GM23338 (cell line): ENCODE measurements around the gene SIGLEC7. TPM values are rescaled to one million over a fixed set of nuclear protein-coding genes. Genes with fewer than 3 reads are reported as not detected.
A peak's percentile ranks its signal among the peaks of the same experiment; 100 is the strongest.

Experiments used
- ATAC-seq: fragments of 200-7000 bp; cut with Tn5 transposase; 3 replicates; pipeline ENCODE4 v1.9.1; 2020
- DNase-seq: peaks from one replicate; pipeline ENCODE4 v3.0.0-alpha.2; 2015; ENCODE audit warnings: low spot score
- H2AFZ ChIP-seq: fragments of 200-600 bp; sonication (generic); 2 replicates; pipeline ENCODE4 v1.8.0; 2016; ENCODE audit warnings: antibody characterized with exemption, mild to moderate bottlenecking, moderate library complexity
- H3F3A ChIP-seq: fragments of 200-600 bp; sonication (generic); replicated peaks from 2 replicates; pipeline ENCODE4 v1.8.0; 2017; ENCODE audit warnings: antibody characterized with exemption, mixed run types, low read depth
- H3K27ac ChIP-seq: fragments of 200-600 bp; sonication (generic); 2 replicates; pipeline ENCODE4 v1.6.1; 2016; ENCODE audit warnings: low read depth
- H3K27me3 ChIP-seq: fragments of 200-600 bp; sonication (generic); 2 replicates; pipeline ENCODE4 v1.8.0; 2016; ENCODE audit warnings: mild to moderate bottlenecking, mixed run types, moderate library complexity; ENCODE audit not compliant: insufficient read depth
- H3K36me3 ChIP-seq: fragments of 200-600 bp; sonication (generic); 2 replicates; pipeline ENCODE4 v1.8.0; 2016; ENCODE audit warnings: mild to moderate bottlenecking; ENCODE audit not compliant: insufficient read depth
- H3K4me1 ChIP-seq: fragments of 200-600 bp; sonication (generic); 2 replicates; pipeline ENCODE4 v1.8.0; 2016; ENCODE audit warnings: mild to moderate bottlenecking, moderate library complexity; ENCODE audit not compliant: insufficient read depth
- H3K4me2 ChIP-seq: fragments of 200-600 bp; sonication (generic); 2 replicates; pipeline ENCODE4 v1.7.1; 2017; ENCODE audit warnings: mixed run types
- H3K4me3 ChIP-seq: fragments of 200-600 bp; sonication (generic); 2 replicates; pipeline ENCODE4 v1.6.1; 2016; ENCODE audit warnings: mixed run types
- H3K79me2 ChIP-seq: fragments of 200-600 bp; sonication (generic); replicated peaks from 2 replicates; pipeline ENCODE4 v1.8.0; 2017; ENCODE audit warnings: mild to moderate bottlenecking; ENCODE audit not compliant: insufficient read depth
- H3K9me2 ChIP-seq: fragments of 200-600 bp; sonication (generic); 2 replicates; pipeline ENCODE4 v1.8.0; 2017; ENCODE audit not compliant: insufficient read depth
- H4K20me1 ChIP-seq: fragments of 200-600 bp; sonication (generic); replicated peaks from 2 replicates; pipeline ENCODE4 v1.8.0; 2017; ENCODE audit warnings: mild to moderate bottlenecking; ENCODE audit not compliant: insufficient read depth
- H3K27ac Mint-ChIP-seq: 2 replicates; pipeline ENCODE4 v1.8.0; 2020; ENCODE audit warnings: inconsistent platforms, mild to moderate bottlenecking, moderate library complexity, mixed read lengths
- H3K27me3 Mint-ChIP-seq: 3 replicates; pipeline ENCODE4 v1.8.0; 2022; ENCODE audit warnings: low read depth, mild to moderate bottlenecking, moderate library complexity, mixed read lengths, inconsistent platforms; ENCODE audit not compliant: insufficient read depth, poor library complexity
- H3K36me3 Mint-ChIP-seq: 3 replicates; pipeline ENCODE4 v1.8.0; 2021; ENCODE audit warnings: low read depth, mild to moderate bottlenecking, inconsistent platforms, moderate library complexity, mixed read lengths
- H3K4me1 Mint-ChIP-seq: 3 replicates; pipeline ENCODE4 v1.8.0; 2020; ENCODE audit warnings: mild to moderate bottlenecking, inconsistent platforms, mixed read lengths
- H3K4me3 Mint-ChIP-seq: 3 replicates; pipeline ENCODE4 v1.8.0; 2021; ENCODE audit warnings: moderate library complexity, mild to moderate bottlenecking, inconsistent platforms, mixed read lengths
- H3K9me3 Mint-ChIP-seq: 3 replicates; pipeline ENCODE4 v1.8.0; 2020; ENCODE audit warnings: moderate library complexity, mild to moderate bottlenecking, inconsistent platforms, mixed read lengths
- CREB1 ChIP-seq: fragments of 250-450 bp; sonication (Bioruptor Pico); IDR thresholded peaks from 2 replicates; pipeline ENCODE4 v1.5.0; 2020; ENCODE audit warnings: low read depth, mild to moderate bottlenecking, moderate library complexity
- CTCF ChIP-seq, 2 experiments: fragments of 200-600 bp in 1 of 2; sonication (generic) in 1 of 2; conservative IDR thresholded peaks; 2 replicates each; pipeline versions ENCODE4 v1.5.1 to v1.6.1; 2016 to 2017; ENCODE audit warnings: antibody characterized with exemption in 2 of 2, low read depth in 2 of 2, mild to moderate bottlenecking in 2 of 2, moderate library complexity in 1 of 2
- ETS1 ChIP-seq: IDR thresholded peaks from 2 replicates; pipeline ENCODE4 v1.6.1; 2016; ENCODE audit warnings: antibody characterized with exemption
- EZH2 ChIP-seq: fragments of 200-600 bp; sonication (generic); IDR thresholded peaks from one replicate; pipeline ENCODE4 v1.8.0; 2017; ENCODE audit warnings: antibody characterized with exemption, mild to moderate bottlenecking, low read depth; ENCODE audit not compliant: unreplicated experiment
- EZH2phosphoT487 ChIP-seq: fragments of 200-600 bp; sonication (generic); IDR thresholded peaks from one replicate; pipeline ENCODE4 v1.8.1; 2018; ENCODE audit warnings: antibody characterized with exemption; ENCODE audit not compliant: unreplicated experiment
- JUNB ChIP-seq: IDR thresholded peaks from one replicate; pipeline ENCODE4 v1.6.1; 2016; ENCODE audit warnings: antibody characterized with exemption; ENCODE audit not compliant: unreplicated experiment
- NANOG ChIP-seq: IDR thresholded peaks from 2 replicates; pipeline ENCODE4 v1.6.1; 2016; ENCODE audit warnings: antibody characterized with exemption, borderline replicate concordance
- REST ChIP-seq: IDR thresholded peaks from one replicate; pipeline ENCODE4 v1.6.1; 2018; ENCODE audit warnings: antibody characterized with exemption; ENCODE audit not compliant: unreplicated experiment
- STAT1 ChIP-seq: IDR thresholded peaks from one replicate; pipeline ENCODE4 v1.6.1; 2016; ENCODE audit warnings: antibody characterized with exemption; ENCODE audit not compliant: unreplicated experiment
- ZNF331 ChIP-seq: fragments of 250-450 bp; sonication (Bioruptor Pico); IDR thresholded peaks from 2 replicates; pipeline ENCODE4 v1.5.0; 2020; ENCODE audit warnings: low read depth, mild to moderate bottlenecking, moderate library complexity
- ZNF462 ChIP-seq: fragments of 250-450 bp; sonication (Bioruptor Pico); IDR thresholded peaks from 2 replicates; pipeline ENCODE4 v1.5.0; 2020; ENCODE audit warnings: mild to moderate bottlenecking, moderate library complexity
- polyA plus RNA-seq: library from polyadenylated mRNA; unstranded; fragments of >200 nt; fragmentation: Nextera tagmentation; extraction: Ambion mirVana; gene quantifications from 2 replicates; pipeline ENCODE4 v1.2.1, GENCODE V29; 2016
- total RNA-seq: library from RNA; depleted of rRNA; stranded (reverse); fragments of >200 nt; shearing (Covaris generic); gene quantifications from 2 replicates; pipeline ENCODE4 v1.2.3, GENCODE V29; 2014

The SIGLEC7 gene
- total and polyA plus RNA-seq, 2 experiments from 2014 or later = not detected

GRCh38 chr19:51146751-51147150 is 4.7 kb downstream of the SIGLEC7 start (continued):
- TF ChIP-seq CTCF (conservative IDR thresholded peaks at IDR 0.05; ENCODE audit: low read depth in 2 of 2) (no peak), JUNB (no peak), ETS1 (no peak), CREB1 (CRISPR knock-in tag) (no peak), REST (no peak), EZH2phosphoT487 (no peak), ZNF331 (CRISPR knock-in tag) (no peak), STAT1 (no peak), EZH2 (no peak)

GRCh38 chr19:51147663-51148062 is 5.6 kb downstream of the SIGLEC7 start:
- H3K9me3 Mint-ChIP-seq = peaks cover 7% of the 10 kb centered on the region; the same call in 1 of the 3 replicates
- Histone ChIP-seq H3K4me2 (no peak overlapping the region), H3F3A (no peaks in the 10 kb centered on the region), H3K4me3 (no peak overlapping the region), H3K27me3 (no peaks in the 10 kb centered on the region), H3K9me2 (0 out of 2 replicates have a peak, but pooled peaks cover 10% of the 10 kb centered on the region), H2AFZ (no peak overlapping the region), H3K36me3 (no peaks in the 10 kb centered on the region), H3K79me2 (no peaks in the 10 kb centered on the region), H3K27ac (no peak overlapping the region), H4K20me1 (no peaks in the 10 kb centered on the region), H3K4me1 (no peaks in the 10 kb centered on the region)
- ATAC-seq (no peak), DNase-seq (no peak)
- TF ChIP-seq ZNF462 (CRISPR knock-in tag) = no peak
- no peak for TF ChIP-seq NANOG
- no peak for TF ChIP-seq EZH2phosphoT487
- peaks cover 12% of the 10 kb centered on the region for H3K27me3 Mint-ChIP-seq
- H3K27ac Mint-ChIP-seq = 0 out of 2 replicates have a peak overlapping the region, but pooled peaks have one; percentile 36
- H3K36me3 Mint-ChIP-seq = no peaks in the 10 kb centered on the region; the same call in 2 of the 3 replicates
- no peak overlapping the region for H3K4me3 Mint-ChIP-seq
- H3K4me1 Mint-ChIP-seq = no peaks in the 10 kb centered on the region; the same call in 2 of the 3 replicates
